ENCODE measurements around the gene SLC38A5. TPM values are rescaled to one million over a fixed set of nuclear protein-coding genes. Genes with fewer than 3 reads are reported as not detected.
"Not testable (repeated sequence)": the region's sequence is repeated elsewhere in the genome, so short reads cannot be mapped to it uniquely, and the experiment has no call there.

Gene SLC38A5
- total RNA-seq, 2 donors from 2014 or later, result 16.7 to 24.1 TPM

DNA sequence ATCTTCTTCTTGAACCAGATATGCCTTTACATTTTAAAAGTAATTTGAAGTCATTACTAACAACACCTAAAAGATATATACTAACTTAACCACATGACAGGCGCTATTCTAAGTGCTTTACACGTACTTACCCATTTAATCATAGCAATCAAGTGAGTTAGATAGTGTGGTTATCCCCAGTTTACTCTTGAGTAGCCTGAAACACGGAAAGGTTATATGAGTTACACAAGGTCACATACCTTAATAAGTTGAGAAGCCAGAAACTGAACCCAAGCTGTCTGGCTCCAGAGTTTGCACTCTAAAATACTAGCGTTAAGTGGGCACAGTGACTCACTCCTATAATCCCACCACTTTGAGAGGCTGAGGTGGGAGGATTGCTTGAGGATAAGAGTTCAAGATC, 39.9 kb downstream of the SLC38A5 start:
- DNase-seq; ATAC-seq; intact Hi-C loops (cut with DNase I, micrococcal nuclease): not testable (repeated sequence)

DNA sequence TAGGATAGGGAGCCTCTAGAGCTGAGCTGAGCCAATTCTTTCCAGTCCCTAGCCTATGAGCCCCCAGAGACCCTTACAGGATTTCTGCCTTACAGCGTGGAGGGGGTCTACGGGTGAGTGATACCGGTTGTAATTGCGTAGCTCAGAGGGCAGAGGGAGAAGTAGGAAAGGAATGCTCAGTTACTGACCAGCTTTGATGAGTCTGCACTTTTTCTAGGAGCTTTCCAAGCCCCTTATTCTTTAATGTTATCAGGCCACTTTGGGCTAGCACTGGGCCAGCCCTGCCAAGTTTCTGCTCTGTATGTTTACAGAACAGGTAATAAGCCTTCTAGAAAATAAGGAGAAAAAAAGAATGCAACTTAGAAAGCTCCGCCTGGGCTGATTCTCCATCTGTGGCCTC, 40.5 kb downstream of the SLC38A5 start:
- ATAC-seq; DNase-seq; intact Hi-C loops (cut with DNase I, micrococcal nuclease): not testable (repeated sequence)

DNA sequence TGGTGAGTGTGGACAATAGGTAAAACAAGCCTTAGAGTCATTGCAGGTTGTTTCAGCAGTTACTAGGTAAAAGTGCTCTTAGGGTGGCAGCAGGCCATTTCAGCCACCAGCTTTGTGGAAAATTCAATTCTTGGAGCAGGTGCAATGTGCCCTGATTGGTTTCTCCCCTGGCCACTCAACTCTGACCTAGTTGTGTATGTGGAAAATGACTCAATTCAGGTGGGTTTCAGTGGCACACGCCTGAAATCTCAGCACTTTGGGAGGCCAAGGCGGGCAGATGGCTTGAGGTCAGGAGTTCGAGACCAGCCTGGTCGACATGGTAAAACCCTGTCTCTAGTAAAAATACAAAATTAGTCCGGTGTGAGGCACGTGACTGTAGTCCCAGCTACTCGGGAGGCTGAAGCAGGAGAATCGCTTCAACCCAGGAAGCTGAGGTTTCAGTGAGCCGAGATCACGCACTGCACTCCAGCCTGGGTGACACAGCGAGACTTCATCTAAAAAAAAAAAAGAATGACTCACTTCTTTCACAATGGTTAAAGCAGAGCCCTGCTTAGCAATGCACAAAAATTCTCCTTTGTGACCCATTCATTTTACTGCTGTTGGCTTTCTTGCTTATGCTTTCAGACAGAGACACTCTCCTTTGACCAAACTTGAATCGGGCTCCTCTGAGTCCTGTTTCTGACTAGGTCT, 42.9 kb downstream of the SLC38A5 start:
- ATAC-seq; intact Hi-C loops (cut with DNase I, micrococcal nuclease); DNase-seq: not testable (repeated sequence)

DNA sequence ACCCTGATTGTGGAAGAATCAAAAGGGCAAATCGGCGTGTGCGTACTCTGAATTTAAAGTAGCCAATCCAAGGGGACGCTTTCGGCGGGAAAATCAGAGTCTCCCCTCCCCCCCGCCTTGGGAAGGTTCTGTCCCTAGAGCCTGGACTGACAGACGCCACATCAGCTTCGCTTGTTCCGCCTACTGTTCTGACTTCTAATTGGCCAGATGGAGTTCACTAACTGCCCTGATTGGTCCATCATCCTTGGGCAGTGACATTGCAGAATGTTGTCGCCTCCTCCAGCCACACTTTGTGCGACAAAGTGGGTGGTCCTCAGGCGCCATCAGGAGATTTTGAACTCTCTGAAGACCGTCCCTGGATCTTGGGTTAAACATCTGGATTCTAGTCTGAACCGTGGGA, 58.2 kb downstream of the SLC38A5 start, which contains the start of gene SSX4B:
TSS of gene SSX4B (minus strand) at position 101 of the 400 bp plus-strand sequence. CDS start 588 bp downstream, outside the sequence.
- intact Hi-C loops (cut with DNase I, micrococcal nuclease); DNase-seq; ATAC-seq: not testable (repeated sequence)

Other genes starting within 250 kb of the SLC38A5 start
- not detected for gene SSX1, start 214.9 kb downstream of the SLC38A5 start, total RNA-seq
- gene SSX3, start 113.6 kb downstream of the SLC38A5 start, total RNA-seq, result not detected
- not detected for gene SSX4, start 86.7 kb downstream of the SLC38A5 start, total RNA-seq
- gene SSX4B, start 58.3 kb downstream of the SLC38A5 start, total RNA-seq, result not detected
- 10 to 100 TPM; 19.5 to 25.1 TPM for gene FTSJ1, start 5.9 kb upstream of the SLC38A5 start, total RNA-seq
- 1 to 10 TPM; 4.0 to 5.8 TPM for gene PORCN, start 38.7 kb upstream of the SLC38A5 start, total RNA-seq
- gene EBP, start 51.5 kb upstream of the SLC38A5 start, total RNA-seq, result 100 to 1,000 TPM; 152 to 207 TPM
- gene TBC1D25, start 69.5 kb upstream of the SLC38A5 start, total RNA-seq, result 10 to 100 TPM; 11.6 to 15.7 TPM
- 100 to 1,000 TPM; 156 to 263 TPM for gene RBM3, start 104.2 kb upstream of the SLC38A5 start, total RNA-seq
- 100 to 1,000 TPM; 126 to 141 TPM for gene WDR13, start 127.2 kb upstream of the SLC38A5 start, total RNA-seq
- gene WAS, start 213.5 kb upstream of the SLC38A5 start, total RNA-seq, result 1 to 10 TPM; 2.4 to 6.6 TPM
- 1 to 10 TPM; 3.1 to 5.0 TPM for gene SUV39H1, start 226.5 kb upstream of the SLC38A5 start, total RNA-seq